CD1c-positive myeloid dendritic cell (primary cell): ENCODE measurements around the gene ASAP2.

Source experiments
- DNase-seq: peaks from one replicate; pipeline ENCODE4 v3.0.0-alpha.2; 2016; ENCODE audit errors: extremely low spot score

ASAP2 gene

GRCh38 chr2:9275399-9275798 is 68.8 kb downstream of the ASAP2 start:
- DNase-seq, result no peak

- no peak for DNase-seq
Observed at GRCh38 chr2:9276074-9276473, 69.5 kb downstream of the ASAP2 start.

GRCh38 chr2:9276901-9277451 is 70.4 kb downstream of the ASAP2 start:
- DNase-seq, result no peak

GRCh38 chr2:9278439-9278838 is 71.8 kb downstream of the ASAP2 start:
- DNase-seq, result no peak

GRCh38 chr2:9279426-9279825 is 72.8 kb downstream of the ASAP2 start:
- no peak for DNase-seq

GRCh38 chr2:9280224-9280623 is 73.6 kb downstream of the ASAP2 start:
- DNase-seq, result no peak

GRCh38 chr2:9281145-9281544 is 74.5 kb downstream of the ASAP2 start:
- DNase-seq, result no peak

- DNase-seq, result no peak
Observed at GRCh38 chr2:9282128-9283112, 75.8 kb downstream of the ASAP2 start.

- DNase-seq, result no peak
Observed at GRCh38 chr2:9284521-9285297, 78.1 kb downstream of the ASAP2 start.

- DNase-seq, result peak; percentile 35
Observed at GRCh38 chr2:9285385-9285920, 78.8 kb downstream of the ASAP2 start.

- no peak for DNase-seq
Observed at GRCh38 chr2:9285921-9286320, 79.3 kb downstream of the ASAP2 start.

- DNase-seq, result no peak
Observed at GRCh38 chr2:9286554-9287399, 80.2 kb downstream of the ASAP2 start.

GRCh38 chr2:9287400-9288045 is 80.9 kb downstream of the ASAP2 start:
- peak; percentile 18 for DNase-seq

- DNase-seq, result no peak
Observed at GRCh38 chr2:9288233-9288632, 81.6 kb downstream of the ASAP2 start.

- DNase-seq, result no peak
Observed at GRCh38 chr2:9288681-9289338, 82.2 kb downstream of the ASAP2 start.

GRCh38 chr2:9291331-9291730 is 84.7 kb downstream of the ASAP2 start:
- no peak for DNase-seq

GRCh38 chr2:9291866-9292265 is 85.3 kb downstream of the ASAP2 start:
- DNase-seq, result no peak

- DNase-seq, result no peak
Observed at GRCh38 chr2:9292426-9292825, 85.8 kb downstream of the ASAP2 start.

- no peak for DNase-seq
Observed at GRCh38 chr2:9294764-9295163, 88.2 kb downstream of the ASAP2 start.

- no peak for DNase-seq
Observed at GRCh38 chr2:9296559-9296958, 89.9 kb downstream of the ASAP2 start.
